ENCODE measurements around the gene RAI14.

Gene RAI14

DNA sequence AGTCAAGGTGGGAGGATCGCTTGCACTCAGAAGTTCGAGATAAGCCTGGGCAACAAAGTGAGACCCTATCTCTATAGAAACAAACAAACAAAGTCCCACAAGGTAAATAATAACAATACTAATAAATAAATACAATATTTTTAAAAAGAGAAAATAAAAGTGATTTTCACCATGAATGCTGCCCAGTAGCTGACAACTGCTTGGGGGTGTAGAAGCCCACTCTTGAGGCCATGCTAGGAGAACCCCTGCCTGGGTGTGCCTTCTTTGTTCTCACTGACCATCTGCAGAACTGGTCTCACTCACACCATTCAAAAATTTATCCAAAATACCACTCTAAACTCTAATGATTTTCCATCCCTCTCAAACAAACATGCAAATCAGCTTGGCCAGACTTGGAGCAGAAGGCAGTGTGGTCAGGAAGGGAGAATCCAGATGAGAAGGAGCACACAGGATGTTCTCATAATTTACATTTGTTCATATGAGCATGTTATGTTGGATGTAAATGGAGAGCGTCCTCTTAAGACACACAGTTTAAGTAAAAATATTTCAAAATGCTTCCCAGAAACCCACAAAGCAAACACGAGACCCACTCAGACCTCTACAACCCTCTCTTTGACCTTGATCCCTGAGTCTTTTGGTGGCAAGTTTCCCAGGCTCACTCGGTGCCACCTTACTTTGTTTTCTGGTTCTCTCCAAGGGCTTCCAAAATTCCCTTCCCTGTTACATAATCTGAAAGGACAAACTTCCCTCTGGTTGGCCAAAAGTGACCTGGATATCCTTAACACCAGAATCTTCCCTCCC, 7.9 kb upstream of the RAI14 start:
- DNase-seq: no peak

DNA sequence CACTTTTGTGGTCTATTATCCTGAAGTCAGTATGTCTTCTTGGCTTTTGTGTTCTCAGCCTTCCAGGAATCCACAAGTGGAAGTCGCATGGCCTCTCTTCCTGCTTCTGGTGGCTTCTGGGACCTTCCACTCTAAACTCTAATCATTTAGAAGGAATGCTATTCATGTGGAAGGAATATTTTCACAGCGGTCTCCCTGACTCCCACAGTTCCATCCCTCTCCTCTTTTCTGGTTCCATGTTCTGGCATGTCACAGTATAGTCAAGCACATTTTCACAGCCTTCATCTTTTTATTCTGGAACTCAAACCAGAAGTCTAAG, 7.3 kb upstream of the RAI14 start:
- no peak for DNase-seq

DNA sequence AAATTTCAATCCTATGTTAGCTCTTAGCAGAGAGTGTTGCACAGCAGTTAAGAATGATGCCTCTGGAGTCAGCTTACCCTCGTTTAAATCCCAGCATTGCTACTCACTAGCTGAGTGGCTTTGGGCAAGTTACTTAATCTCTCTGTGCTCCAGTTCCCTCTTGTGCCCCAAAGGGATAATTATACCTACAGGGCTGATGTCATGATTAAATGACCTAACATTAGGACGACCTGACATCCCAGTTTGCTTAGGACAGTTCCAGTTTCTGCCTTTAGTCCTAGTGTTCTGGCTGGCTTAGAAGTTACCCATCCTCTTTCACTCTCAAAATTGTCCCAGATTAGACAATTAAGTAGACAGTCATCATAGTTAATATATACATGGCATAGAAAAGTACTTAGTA, 4.3 kb upstream of the RAI14 start:
- DNase-seq: no peak

DNA sequence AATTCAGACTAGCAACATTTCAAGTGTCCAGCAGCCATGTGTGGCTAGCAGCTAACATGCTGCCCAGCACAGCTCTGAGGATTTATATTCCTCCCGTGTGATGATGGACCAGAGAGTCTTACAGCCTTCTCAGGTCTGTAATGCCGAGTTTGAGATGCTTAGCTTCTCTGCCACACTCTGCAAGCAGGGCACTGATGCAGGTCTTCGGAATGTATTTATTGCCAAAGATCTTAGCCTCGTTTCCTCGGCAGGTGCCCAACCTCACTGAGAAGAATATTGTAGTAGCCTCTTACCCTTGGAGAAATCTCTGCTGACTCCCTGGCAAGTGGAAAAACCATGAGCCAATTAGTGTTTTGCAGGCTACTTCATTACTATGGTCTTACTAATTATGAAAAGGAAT, 3.7 kb upstream of the RAI14 start:
- DNase-seq: no peak

DNA sequence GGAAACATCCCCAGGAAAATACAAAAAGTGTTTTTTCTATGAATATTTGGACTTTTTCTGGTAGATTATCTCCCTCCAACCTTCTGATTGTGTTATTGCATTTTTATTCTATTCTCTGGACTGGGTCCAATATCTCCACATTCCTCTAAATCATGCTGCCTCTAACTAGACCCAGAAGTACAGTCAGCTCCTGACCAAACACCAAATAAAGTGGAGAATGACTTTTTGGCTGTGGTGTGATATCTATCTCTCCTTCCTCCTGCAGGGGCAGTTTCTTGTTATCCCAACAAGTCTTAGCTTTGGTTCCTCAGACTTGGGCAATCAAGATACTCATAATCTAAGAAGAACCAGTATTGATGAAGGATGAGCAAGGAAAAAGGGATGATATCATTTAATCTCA, 3.2 kb upstream of the RAI14 start:
- no peak for DNase-seq

DNA sequence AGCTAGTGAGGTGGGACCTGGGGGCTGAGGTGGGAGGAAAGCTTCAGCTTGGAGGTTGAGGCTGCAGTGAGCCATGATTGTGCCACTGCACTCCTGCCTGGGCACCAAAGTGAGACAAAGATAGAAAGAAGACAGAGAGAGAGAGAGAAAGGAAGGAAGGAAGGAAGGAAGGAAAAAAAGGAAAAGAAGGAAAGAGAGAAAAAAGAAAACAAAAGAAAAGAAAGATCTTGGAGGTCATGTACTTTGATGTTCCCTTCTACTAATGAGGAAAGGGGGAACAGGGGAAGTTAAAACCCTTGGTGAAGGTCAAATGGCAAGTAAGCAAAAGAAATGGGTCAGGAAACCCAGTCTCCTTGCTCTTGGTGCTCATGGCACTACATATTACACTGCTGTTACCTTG, 2.4 kb upstream of the RAI14 start:
- no peak for DNase-seq

- peak; percentile 81 for DNase-seq
Observed at GRCh38 chr5:34655354-34655991, 655 bp upstream of the RAI14 start.

DNA sequence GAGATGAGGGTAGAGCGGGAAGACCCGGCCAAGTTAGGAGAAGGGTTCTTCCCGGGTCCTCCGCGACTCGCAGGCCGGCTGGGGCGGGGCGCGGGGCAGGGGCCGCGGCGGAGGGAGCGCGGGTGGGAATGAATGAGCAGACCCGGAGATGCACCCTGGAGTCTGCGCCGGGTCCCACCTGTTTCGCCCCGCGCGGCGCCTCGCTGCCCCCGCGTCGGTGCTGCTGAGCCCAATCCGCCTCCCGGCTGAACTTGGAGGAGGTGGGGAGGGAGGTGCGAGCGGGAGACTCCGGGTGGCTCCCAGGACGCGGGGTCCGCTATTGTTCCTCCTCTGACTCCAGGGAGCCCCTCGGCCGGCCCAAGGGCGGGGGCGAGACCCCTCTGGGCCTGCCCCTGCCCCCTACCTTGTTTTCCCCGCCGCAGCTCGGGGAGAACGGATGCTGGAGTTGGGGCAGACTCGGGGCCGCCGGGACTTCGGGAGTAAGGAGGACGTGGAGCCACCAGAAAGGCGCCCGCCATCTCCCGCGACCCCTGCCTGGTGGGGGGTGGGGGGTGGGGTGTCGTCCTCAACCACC, 659 bp downstream of the RAI14 start:
- DNase-seq: peak; percentile 53

DNA sequence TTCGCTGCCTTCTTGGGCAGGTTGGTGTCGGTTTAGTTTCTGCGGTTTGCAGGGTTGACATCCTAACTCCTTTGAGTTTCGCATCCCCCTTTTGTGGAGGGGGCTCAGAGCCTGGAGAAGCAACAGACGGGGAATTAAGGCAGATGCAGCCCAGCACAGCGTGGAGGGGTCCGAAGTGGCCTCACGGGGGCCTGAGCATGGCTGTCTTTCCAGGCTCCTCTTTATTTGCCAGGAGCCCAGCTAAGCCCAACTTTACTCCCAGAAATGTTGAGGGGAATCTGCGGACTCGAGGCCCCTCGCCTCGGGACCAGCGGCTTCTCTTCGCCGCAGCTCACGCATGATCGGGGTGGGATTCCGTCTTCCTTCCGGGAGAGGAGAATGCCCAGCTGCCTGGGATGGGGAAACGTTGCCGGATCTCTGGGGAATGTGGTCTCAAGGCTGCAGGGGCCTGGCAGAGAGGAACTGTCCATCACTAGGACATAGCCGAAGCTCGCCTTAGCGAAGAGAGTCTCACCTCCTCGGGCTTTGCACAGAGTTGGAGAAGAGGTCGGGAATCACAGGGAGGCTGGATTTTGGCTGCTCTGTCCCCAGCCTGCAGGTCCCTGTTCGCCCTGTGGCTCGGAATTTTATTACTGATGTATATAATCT, 1.3 kb downstream of the RAI14 start:
- DNase-seq: peak; percentile 51

GRCh38 chr5:34657988-34658387, 1.9 kb downstream of the RAI14 start:
- DNase-seq: no peak

- no peak for DNase-seq
Observed at GRCh38 chr5:34659168-34659567, 3.0 kb downstream of the RAI14 start.

GRCh38 chr5:34660444-34660843, 4.3 kb downstream of the RAI14 start:
- no peak for DNase-seq

GRCh38 chr5:34663771-34664496, 7.8 kb downstream of the RAI14 start:
- no peak for DNase-seq

- DNase-seq: no peak
Observed at GRCh38 chr5:34666392-34667080, 10.4 kb downstream of the RAI14 start.

DNA sequence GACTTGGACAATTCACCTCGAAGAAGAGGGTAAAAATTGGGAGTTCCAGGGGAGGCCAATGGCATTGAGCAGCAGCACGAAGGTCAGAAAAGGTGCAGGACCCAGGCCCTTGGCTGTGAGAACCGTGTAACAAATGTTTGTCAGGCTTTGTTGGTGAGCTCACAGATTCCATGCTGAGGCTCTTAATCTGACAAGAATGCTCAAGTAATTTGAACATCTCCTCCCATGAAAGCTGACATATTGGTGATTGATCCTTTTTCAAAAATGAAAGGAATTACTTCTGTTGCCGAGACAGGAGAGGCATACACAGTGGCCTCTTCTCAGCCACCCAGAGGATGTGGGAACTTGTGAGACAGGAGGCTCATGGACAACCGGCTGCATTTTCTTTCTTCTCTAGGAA, 11.6 kb downstream of the RAI14 start:
- no peak for DNase-seq

DNA sequence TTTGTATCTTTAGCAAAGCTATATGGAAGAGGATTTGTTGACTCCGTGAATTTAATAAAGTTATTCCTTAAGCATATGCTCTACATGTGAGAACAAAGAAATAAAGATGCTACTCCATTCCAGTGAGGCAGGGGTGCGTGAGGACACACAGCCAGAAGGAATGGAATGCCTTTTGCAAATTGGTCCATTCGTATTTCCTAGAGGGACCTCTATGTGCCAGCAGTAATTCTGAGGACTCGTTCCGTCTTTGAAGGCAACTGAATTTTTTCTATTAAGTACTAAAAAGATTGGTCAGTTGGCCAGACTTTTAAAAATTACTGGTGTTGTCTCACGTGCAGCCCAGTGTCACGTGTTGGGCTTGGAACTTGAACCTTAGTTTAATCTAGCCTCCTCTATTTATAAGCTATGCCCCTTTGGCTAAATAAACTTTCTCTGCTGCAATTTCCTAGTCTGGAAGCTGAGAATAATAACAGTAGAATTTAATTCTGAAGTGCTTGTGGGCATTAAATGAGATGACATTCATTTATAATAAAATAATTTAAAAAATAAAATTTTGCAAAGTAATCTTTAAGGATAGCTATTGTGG, 13.9 kb downstream of the RAI14 start:
- DNase-seq: no peak

DNA sequence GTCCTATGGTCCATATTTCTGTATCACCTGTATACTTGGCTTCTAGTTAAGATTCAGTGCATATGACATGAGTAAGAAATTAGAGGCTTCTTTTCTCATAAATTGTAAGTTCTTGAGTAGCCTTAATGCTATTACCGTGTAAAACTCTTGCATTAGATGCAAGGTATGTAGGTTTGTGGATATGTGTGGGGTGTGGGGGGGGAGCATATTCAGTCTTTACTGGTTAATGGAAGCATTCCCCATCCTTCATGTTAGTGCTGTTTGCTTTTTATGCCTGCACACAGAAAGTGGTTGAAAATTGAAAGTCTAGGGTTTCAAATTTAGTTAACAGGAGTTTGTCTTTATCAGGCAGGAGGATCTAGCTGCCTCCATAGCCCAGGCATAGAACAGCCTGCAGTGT, 16.1 kb downstream of the RAI14 start:
- DNase-seq: no peak

DNA sequence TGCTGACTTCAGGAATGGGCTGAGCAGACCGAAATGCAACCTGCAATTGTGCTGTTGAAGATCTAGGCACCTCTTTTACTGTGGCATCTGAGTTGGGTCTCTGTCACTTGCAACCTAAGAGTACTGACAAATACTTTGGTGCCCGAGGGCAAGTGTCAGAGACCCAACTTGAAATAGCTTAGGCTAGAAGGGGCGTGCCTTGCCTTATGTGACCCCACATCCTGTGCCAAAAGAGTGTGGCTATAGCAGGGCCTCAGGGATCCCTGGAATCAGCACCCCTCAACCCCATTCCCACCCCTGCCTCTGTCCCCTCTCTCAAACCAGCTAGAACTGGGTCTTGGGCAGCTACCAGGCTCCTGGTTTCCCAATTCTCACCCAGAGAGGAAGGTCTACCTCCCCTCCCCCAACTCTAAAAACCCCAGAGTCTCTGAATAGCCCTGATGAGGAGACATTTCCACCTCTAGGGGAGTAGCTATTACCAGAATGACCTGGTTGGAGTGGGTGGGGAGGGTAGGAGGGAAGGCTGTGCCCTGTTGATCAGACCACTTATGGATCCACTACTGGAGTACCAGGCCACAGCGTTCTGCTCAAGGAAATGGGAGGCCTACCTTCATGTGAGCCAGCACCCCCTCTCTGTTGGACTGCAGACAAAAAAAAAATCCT, 17.5 kb downstream of the RAI14 start:
- DNase-seq: no peak

DNA sequence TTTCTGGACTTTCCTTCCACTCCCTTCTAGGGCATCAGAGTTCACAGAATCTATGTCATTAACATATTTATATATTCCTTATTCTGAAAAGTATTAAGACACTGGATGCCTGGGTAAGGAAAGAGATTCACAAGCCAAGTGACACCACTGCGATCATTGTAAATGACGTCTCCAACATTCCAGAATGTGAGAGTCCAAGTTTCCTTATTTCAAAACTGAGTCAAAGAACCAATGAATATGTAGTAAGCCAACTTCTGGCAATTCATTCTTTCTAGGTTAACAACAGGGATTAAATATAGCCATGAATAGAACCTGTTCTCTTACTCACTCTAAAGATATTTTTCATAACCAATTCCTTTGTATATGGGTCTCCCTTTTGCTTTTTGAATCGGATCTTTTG, 18.1 kb downstream of the RAI14 start:
- DNase-seq: no peak

DNA sequence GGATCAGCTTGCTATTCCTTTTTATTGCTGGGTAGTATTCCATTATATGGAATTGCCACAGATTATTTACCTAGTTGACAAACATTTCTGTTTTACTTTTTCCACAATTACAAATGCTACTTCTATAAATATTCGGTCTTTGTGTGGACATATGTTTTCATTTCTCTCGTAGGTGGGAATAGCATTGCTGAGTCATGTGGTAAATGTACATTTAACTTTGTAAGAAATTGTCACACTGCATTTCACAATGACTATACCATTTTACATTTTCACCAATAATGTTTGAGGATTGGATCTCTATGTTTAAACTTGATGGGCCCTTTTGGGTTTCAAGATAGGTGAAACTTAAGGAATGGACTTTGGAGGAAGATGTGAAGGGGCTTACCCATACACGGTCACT, 19.7 kb downstream of the RAI14 start:
- no peak for DNase-seq

- no peak for DNase-seq
Observed at GRCh38 chr5:34676416-34676815, 20.3 kb downstream of the RAI14 start.

DNA sequence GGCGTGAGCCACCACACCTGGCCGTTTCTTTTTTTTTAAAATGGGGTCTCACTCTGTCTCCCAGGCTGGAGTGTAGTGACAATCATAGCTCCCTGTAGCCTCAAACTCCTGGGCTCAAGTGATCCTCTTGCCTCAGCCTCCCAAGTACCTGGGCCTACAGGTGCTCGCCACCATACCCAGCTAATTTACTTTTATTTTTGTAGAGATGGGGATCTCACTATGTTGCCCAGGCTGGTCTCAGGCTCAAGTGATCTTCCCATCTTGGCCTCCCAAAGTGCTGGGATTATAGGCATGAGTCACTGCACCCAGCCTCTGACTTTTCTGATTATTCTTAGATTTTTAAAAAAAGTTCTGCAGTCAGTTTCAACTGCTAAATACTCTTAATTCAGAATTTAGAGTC, 21.3 kb downstream of the RAI14 start:
- DNase-seq: no peak

Measured in femur (tissue), 1 donor.